ENCODE measurements around the gene SLU7. TPM values are rescaled to one million over a fixed set of nuclear protein-coding genes. Genes with fewer than 3 reads are reported as not detected.

The SLU7 gene
- total RNA-seq, 1 experiment from 2014 or later = 33.3 TPM

DNA sequence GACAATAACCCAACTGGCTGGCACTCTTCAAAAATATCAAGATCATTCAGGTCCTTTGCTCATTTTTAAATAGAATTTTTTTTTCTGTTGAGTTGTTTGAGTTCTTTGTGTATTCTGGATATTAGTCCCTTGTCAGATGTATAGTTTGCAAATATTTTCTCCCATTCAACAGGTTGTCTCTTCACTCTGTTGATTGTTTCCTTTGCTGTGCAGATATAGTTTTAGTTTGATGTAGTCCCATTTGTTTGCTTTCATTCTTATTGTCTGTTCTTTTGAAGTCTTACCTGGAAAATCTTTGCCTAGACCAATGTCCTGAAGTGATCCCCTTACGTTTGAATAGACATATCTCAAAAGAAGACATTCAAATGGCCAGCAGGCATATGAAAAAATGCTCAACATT lies 25.5 kb upstream of the SLU7 start:
- DNase-seq = no peak
- no CpG with 5 or more reads among the region's 1 CpG for WGBS (ENCODE audit: extremely low coverage, insufficient read length, low lambda C conversion rate)
- TF ChIP-seq, protein P1, sequence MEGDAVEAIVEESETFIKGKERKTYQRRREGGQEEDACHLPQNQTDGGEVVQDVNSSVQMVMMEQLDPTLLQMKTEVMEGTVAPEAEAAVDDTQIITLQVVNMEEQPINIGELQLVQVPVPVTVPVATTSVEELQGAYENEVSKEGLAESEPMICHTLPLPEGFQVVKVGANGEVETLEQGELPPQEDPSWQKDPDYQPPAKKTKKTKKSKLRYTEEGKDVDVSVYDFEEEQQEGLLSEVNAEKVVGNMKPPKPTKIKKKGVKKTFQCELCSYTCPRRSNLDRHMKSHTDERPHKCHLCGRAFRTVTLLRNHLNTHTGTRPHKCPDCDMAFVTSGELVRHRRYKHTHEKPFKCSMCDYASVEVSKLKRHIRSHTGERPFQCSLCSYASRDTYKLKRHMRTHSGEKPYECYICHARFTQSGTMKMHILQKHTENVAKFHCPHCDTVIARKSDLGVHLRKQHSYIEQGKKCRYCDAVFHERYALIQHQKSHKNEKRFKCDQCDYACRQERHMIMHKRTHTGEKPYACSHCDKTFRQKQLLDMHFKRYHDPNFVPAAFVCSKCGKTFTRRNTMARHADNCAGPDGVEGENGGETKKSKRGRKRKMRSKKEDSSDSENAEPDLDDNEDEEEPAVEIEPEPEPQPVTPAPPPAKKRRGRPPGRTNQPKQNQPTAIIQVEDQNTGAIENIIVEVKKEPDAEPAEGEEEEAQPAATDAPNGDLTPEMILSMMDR (conservative IDR thresholded peaks at IDR 0.05) = no peak
- Histone ChIP-seq H3K27ac (ENCODE audit: insufficient read length, low read depth, low read length) (no peak overlapping the region), H3T11ph (ENCODE audit: low read length) (no peak overlapping the region), H3K56ac (ENCODE audit: insufficient read length, low read depth, low read length) (no peak overlapping the region), H3K14ac (ENCODE audit: insufficient read depth, low read length) (no peak overlapping the region), H3K9ac (ENCODE audit: extremely low read depth, insufficient read length, low read length) (no peak overlapping the region), H4K91ac (ENCODE audit: insufficient read length, low read depth, low read length) (no peak overlapping the region), H3K79me1 (ENCODE audit: insufficient read depth, low read depth, low read length, poor library complexity, severe bottlenecking) (no peaks in the 10 kb centered on the region), H3K9me3 (ENCODE audit: control insufficient read depth, low read depth, low read length) (no peaks in the 10 kb centered on the region), H2BK12ac (ENCODE audit: insufficient read length, low read depth, low read length) (no peak overlapping the region), H4K8ac (replicated peaks; ENCODE audit: insufficient read length, low read depth, low read length) (no peak overlapping the region), H2BK5ac (ENCODE audit: insufficient read length, low read length) (no peak overlapping the region), H3K23ac (ENCODE audit: insufficient read length, low read depth, low read length) (no peak overlapping the region), H3K27me3 (ENCODE audit: insufficient read depth, low read length) (no peaks in the 10 kb centered on the region), H2AK5ac (ENCODE audit: insufficient read length, low read length) (no peak overlapping the region), H3K79me2 (ENCODE audit: insufficient read depth, low read length) (no peaks in the 10 kb centered on the region), H2BK120ac (ENCODE audit: low read depth, low read length, poor library complexity, severe bottlenecking) (no peak overlapping the region), H4K20me1 (ENCODE audit: control insufficient read depth, insufficient read depth, insufficient read length) (no peaks in the 10 kb centered on the region), H3K4me2 (ENCODE audit: insufficient read depth, insufficient read length, low read length) (no peak overlapping the region), H4K5ac (ENCODE audit: insufficient read length, low read depth, low read length) (no peak overlapping the region), H2AFZ (ENCODE audit: low read length) (no peak overlapping the region), H2BK20ac (ENCODE audit: low read depth, low read length, poor library complexity, severe bottlenecking) (no peak overlapping the region), H2BK15ac (ENCODE audit: low read depth, low read length) (no peak overlapping the region), H3K4ac (ENCODE audit: low read depth, low read length) (no peak overlapping the region), H3K23me2 (ENCODE audit: insufficient read length, low read depth, low read length, poor library complexity, severe bottlenecking) (no peaks in the 10 kb centered on the region), H3K18ac (ENCODE audit: insufficient read length, low read depth, low read length) (no peak overlapping the region), H3K4me1 (ENCODE audit: insufficient read depth, low read length) (no peaks in the 10 kb centered on the region; the same call in 1 of the 2 replicates)
- Mint-ChIP-seq H3K27ac (no peak overlapping the region), H3K36me3 (ENCODE audit: insufficient read depth in 1 of 3, low read depth in 3 of 3) (peaks cover 0 to 2% (median 0%) of the 10 kb centered on the region in 3 experiments; a peak in 1 of 7 replicates), H3K27me3 (ENCODE audit: low read depth) (peaks cover 6% of the 10 kb centered on the region), H3K9me3 (peaks cover 2 to 6% of the 10 kb centered on the region in 2 experiments; a peak in 4 of 5 replicates), H3K4me3 (no peak overlapping the region), H3K4me1 (peaks cover 12% of the 10 kb centered on the region in 2 experiments)

Data from H9 (cell line).